HG03439 (cell line): Measurements from ENCODE around the gene MOGAT3.
A peak's percentile ranks its signal among the peaks of the same experiment; 100 is the strongest.

Source experiments
- ATAC-seq: cut with Tn5 transposase; IDR thresholded peaks from one replicate; pipeline ENCODE4 v1.9.1; 2021; ENCODE audit warnings: mild to moderate bottlenecking, moderate library complexity; ENCODE audit not compliant: unreplicated experiment

The MOGAT3 gene

GRCh38 chr7:101163279-101164070 is 37.4 kb downstream of the MOGAT3 start:
- ATAC-seq, result no peak

- no peak for ATAC-seq
Measured at GRCh38 chr7:101162551-101163278, 38.1 kb downstream of the MOGAT3 start.

- no peak for ATAC-seq
Measured at GRCh38 chr7:101161692-101162471, 39.0 kb downstream of the MOGAT3 start.

- no peak for ATAC-seq
Measured at GRCh38 chr7:101160910-101161309, 39.9 kb downstream of the MOGAT3 start.

- ATAC-seq, result no peak
Measured at GRCh38 chr7:101159696-101160674, 40.9 kb downstream of the MOGAT3 start.

- ATAC-seq, result no peak
Measured at GRCh38 chr7:101156866-101157589, 43.8 kb downstream of the MOGAT3 start.

GRCh38 chr7:101156277-101156676 is 44.6 kb downstream of the MOGAT3 start:
- ATAC-seq, result no peak

GRCh38 chr7:101155303-101155702 is 45.5 kb downstream of the MOGAT3 start:
- no peak for ATAC-seq

- ATAC-seq, result no peak
Measured at GRCh38 chr7:101154693-101155102, 46.1 kb downstream of the MOGAT3 start.

- peak; percentile 80 for ATAC-seq
Measured at GRCh38 chr7:101153969-101154692, 46.7 kb downstream of the MOGAT3 start, which contains the start of gene AP1S1. Gene AP1S1, plus strand, starts transcription at chr7:101154476. Its CDS starts 39 bp downstream, at chr7:101154515.

GRCh38 chr7:101151908-101152651 is 48.8 kb downstream of the MOGAT3 start:
- ATAC-seq, result no peak
